HepG2 (cell line): ENCODE measurements around the gene ALG3. TPM values are rescaled to one million over a fixed set of nuclear protein-coding genes. Genes with fewer than 3 reads are reported as not detected.
A peak's percentile ranks its signal among the peaks of the same experiment; 100 is the strongest.

Experiments
- ELF1 ChIP-seq: sonication (generic); formaldehyde crosslinking; IDR thresholded peaks from 2 replicates; pipeline ENCODE4 v1.4.0; 2020; ENCODE audit warnings: missing genetic modification reagents
- ETV5 ChIP-seq: IDR thresholded peaks from 2 replicates; pipeline ENCODE4 v1.6.1; 2018; ENCODE audit warnings: missing biosample characterization, missing genetic modification reagents, inconsistent platforms, borderline replicate concordance
- FOXM1 ChIP-seq: sonication (generic); formaldehyde crosslinking; IDR thresholded peaks from 2 replicates; pipeline ENCODE4 v1.5.0; 2020; ENCODE audit warnings: missing genetic modification reagents
- HNRNPL ChIP-seq: fragments of 200-400 bp; formaldehyde crosslinking; IDR thresholded peaks from 2 replicates; pipeline ENCODE4 v1.6.1; 2017; ENCODE audit warnings: mild to moderate bottlenecking, low read depth, low read length
- KLF6 ChIP-seq: IDR thresholded peaks from 2 replicates; pipeline ENCODE4 v1.8.0; 2016; ENCODE audit warnings: missing biosample characterization, missing genetic modification reagents
- PHF8 ChIP-seq: sonication (generic); formaldehyde crosslinking; IDR thresholded peaks from 2 replicates; pipeline ENCODE4 v1.5.0; 2020; ENCODE audit warnings: missing genetic modification reagents
- SP4 ChIP-seq: sonication (generic); formaldehyde crosslinking; IDR thresholded peaks from 2 replicates; pipeline ENCODE4 v1.8.1; 2023; ENCODE audit warnings: mild to moderate bottlenecking, missing genetic modification reagents
- TAF1 ChIP-seq: sonication (generic); formaldehyde crosslinking; IDR thresholded peaks from 2 replicates; pipeline ENCODE4 v1.4.0; 2020; ENCODE audit warnings: missing genetic modification reagents
- ZFX ChIP-seq: sonication (generic); formaldehyde crosslinking; IDR thresholded peaks from 2 replicates; pipeline ENCODE4 v1.4.0; 2020; ENCODE audit warnings: mild to moderate bottlenecking, low read depth, missing genetic modification reagents, moderate library complexity
- ZMYM2 ChIP-seq: sonication (generic); formaldehyde crosslinking; IDR thresholded peaks from 2 replicates; pipeline ENCODE4 v1.8.0; 2022; ENCODE audit warnings: mild to moderate bottlenecking, missing genetic modification reagents
- ZNF20 ChIP-seq: sonication (generic); formaldehyde crosslinking; IDR thresholded peaks from 2 replicates; pipeline ENCODE4 v1.4.0; 2020; ENCODE audit warnings: mild to moderate bottlenecking, moderate library complexity, missing genetic modification reagents
- ZNF33B ChIP-seq: sonication (generic); formaldehyde crosslinking; IDR thresholded peaks from 2 replicates; pipeline ENCODE4 v1.5.1; 2020; ENCODE audit warnings: mild to moderate bottlenecking, missing genetic modification reagents
- ZNF629 ChIP-seq: sonication (generic); formaldehyde crosslinking; conservative IDR thresholded peaks from 2 replicates; pipeline ENCODE4 v1.5.0; 2020; ENCODE audit warnings: missing genetic modification reagents
- ZNF670 ChIP-seq: sonication (generic); formaldehyde crosslinking; IDR thresholded peaks from 2 replicates; pipeline ENCODE4 v1.8.0; 2022; ENCODE audit warnings: mild to moderate bottlenecking, missing genetic modification reagents, borderline replicate concordance
- polyA plus RNA-seq, 8 experiments: library from polyadenylated mRNA; depleted of rRNA in 3 of 8; stranded (reverse) in 7 of 8; unstranded in 1 of 8; fragments of >200 nt; fragmentation: Illumina TruSeq in 4 of 8; extraction: Trizol in 4 of 8; gene quantifications; 2 replicates each; pipeline versions ENCODE4 v1.2.1 to v1.2.3, GENCODE V29; 2011 to 2016; ENCODE audit warnings: low read depth in 4 of 8, missing spikeins in 1 of 8, mixed read lengths in 1 of 8; ENCODE audit not compliant: insufficient read depth in 1 of 8
- total RNA-seq, 5 experiments: library from RNA; depleted of rRNA; stranded (reverse); fragments of >200 nt; fragmentation: Illumina TruSeq; extraction: Trizol; gene quantifications; 2 replicates each; pipeline ENCODE4 v1.2.3, GENCODE V29; 2016; ENCODE audit warnings: low read depth in 1 of 5
- TF ChIP-seq, protein P1 (sequence below): sonication (generic); formaldehyde crosslinking; IDR thresholded peaks from 2 replicates; pipeline ENCODE4 v1.5.0; 2020; ENCODE audit warnings: missing genetic modification reagents, mild to moderate bottlenecking, borderline replicate concordance
- TF ChIP-seq, protein P2 (sequence below): sonication (generic); formaldehyde crosslinking; IDR thresholded peaks from 2 replicates; pipeline ENCODE4 v1.8.0; 2022; ENCODE audit warnings: mild to moderate bottlenecking, missing genetic modification reagents, moderate library complexity
- TF ChIP-seq, protein P3 (sequence below): sonication (generic); formaldehyde crosslinking; IDR thresholded peaks from 2 replicates; pipeline ENCODE4 v1.5.1; 2020; ENCODE audit warnings: mild to moderate bottlenecking, missing genetic modification reagents, borderline replicate concordance
- TF ChIP-seq, protein P4 (sequence below): sonication (generic); formaldehyde crosslinking; IDR thresholded peaks from 2 replicates; pipeline ENCODE4 v1.4.0; 2020; ENCODE audit warnings: missing genetic modification reagents
- TF ChIP-seq, protein P5 (sequence below): sonication (generic); formaldehyde crosslinking; IDR thresholded peaks from 2 replicates; pipeline ENCODE4 v1.5.1; 2020; ENCODE audit warnings: missing genetic modification reagents, mild to moderate bottlenecking, borderline replicate concordance

ALG3 gene
- total and polyA plus RNA-seq, 2 of the 13 experiments (the other 11 are each of a cell fraction or from before 2014, with no cell fraction given), result 46.6 to 57.1 TPM

DNA sequence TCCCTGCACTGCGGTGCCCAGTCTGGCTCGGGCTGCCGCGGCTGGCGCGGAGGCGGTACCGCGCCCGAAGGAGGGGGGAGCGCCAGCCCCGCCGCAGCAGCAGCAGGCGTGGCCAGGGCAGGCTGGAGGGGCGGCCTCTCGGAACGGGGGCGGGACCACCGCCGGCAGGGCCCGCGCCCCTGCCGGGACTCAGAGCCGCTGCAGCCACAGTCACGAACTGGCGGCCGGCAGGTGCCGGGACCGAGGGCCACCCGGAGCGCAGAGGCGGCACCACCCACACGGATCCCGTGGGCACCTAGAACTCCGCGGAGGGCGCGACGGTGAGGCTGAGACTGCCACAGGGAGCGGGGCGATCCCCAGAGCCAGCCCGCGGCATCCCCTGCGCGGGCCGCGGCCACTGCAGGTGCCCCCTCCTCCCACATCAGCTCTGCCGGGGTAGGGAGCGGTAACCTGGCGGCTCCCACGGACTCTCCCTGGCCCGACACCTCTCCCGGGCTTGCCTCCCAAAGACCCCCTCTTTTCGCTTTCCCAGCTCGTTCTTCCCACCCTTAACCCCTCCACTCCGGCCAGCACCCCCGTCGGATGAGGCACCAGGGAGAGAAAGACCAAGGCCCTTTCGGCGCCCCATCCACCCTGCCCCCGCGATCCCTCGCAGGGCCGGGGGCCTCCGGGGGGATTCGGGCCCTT, 19.2 kb downstream of the ALG3 start, which contains the start of gene VWA5B2 (continued):
- TF ChIP-seq, protein P1, sequence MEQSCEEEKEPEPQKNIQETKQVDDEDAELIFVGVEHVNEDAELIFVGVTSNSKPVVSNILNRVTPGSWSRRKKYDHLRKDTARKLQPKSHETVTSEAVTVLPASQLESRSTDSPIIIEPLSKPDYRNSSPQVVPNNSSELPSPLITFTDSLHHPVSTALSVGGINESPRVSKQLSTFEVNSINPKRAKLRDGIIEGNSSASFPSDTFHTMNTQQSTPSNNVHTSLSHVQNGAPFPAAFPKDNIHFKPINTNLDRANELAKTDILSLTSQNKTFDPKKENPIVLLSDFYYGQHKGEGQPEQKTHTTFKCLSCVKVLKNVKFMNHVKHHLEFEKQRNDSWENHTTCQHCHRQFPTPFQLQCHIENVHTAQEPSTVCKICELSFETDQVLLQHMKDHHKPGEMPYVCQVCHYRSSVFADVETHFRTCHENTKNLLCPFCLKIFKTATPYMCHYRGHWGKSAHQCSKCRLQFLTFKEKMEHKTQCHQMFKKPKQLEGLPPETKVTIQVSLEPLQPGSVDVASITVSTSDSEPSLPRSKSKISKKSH, result no peak
- TF ChIP-seq ZNF670 (no peak), FOXM1 (CRISPR knock-in tag) (no peak), SP4 (CRISPR knock-in tag) (peak; percentile 35; the same call in 1 of the 2 replicates), ETV5 (no peak), ZNF629 (CRISPR knock-in tag) (no peak), KLF6 (CRISPR knock-in tag) (no peak), ZNF33B (CRISPR knock-in tag) (no peak), HNRNPL (no peak), ZNF20 (CRISPR knock-in tag) (no peak), PHF8 (CRISPR knock-in tag) (peak; percentile 24; the same call in 1 of the 2 replicates), ZFX (CRISPR knock-in tag) (0 out of 2 replicates have a peak, but pooled peaks have one; percentile 27), ZMYM2 (CRISPR knock-in tag) (no peak), TAF1 (CRISPR knock-in tag) (peak; percentile 49; the same call in 1 of the 2 replicates), ELF1 (CRISPR knock-in tag) (no peak)
- TF ChIP-seq, protein P2, sequence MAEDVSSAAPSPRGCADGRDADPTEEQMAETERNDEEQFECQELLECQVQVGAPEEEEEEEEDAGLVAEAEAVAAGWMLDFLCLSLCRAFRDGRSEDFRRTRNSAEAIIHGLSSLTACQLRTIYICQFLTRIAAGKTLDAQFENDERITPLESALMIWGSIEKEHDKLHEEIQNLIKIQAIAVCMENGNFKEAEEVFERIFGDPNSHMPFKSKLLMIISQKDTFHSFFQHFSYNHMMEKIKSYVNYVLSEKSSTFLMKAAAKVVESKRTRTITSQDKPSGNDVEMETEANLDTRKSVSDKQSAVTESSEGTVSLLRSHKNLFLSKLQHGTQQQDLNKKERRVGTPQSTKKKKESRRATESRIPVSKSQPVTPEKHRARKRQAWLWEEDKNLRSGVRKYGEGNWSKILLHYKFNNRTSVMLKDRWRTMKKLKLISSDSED (CRISPR knock-in tag), result no peak
- TF ChIP-seq, protein P3, sequence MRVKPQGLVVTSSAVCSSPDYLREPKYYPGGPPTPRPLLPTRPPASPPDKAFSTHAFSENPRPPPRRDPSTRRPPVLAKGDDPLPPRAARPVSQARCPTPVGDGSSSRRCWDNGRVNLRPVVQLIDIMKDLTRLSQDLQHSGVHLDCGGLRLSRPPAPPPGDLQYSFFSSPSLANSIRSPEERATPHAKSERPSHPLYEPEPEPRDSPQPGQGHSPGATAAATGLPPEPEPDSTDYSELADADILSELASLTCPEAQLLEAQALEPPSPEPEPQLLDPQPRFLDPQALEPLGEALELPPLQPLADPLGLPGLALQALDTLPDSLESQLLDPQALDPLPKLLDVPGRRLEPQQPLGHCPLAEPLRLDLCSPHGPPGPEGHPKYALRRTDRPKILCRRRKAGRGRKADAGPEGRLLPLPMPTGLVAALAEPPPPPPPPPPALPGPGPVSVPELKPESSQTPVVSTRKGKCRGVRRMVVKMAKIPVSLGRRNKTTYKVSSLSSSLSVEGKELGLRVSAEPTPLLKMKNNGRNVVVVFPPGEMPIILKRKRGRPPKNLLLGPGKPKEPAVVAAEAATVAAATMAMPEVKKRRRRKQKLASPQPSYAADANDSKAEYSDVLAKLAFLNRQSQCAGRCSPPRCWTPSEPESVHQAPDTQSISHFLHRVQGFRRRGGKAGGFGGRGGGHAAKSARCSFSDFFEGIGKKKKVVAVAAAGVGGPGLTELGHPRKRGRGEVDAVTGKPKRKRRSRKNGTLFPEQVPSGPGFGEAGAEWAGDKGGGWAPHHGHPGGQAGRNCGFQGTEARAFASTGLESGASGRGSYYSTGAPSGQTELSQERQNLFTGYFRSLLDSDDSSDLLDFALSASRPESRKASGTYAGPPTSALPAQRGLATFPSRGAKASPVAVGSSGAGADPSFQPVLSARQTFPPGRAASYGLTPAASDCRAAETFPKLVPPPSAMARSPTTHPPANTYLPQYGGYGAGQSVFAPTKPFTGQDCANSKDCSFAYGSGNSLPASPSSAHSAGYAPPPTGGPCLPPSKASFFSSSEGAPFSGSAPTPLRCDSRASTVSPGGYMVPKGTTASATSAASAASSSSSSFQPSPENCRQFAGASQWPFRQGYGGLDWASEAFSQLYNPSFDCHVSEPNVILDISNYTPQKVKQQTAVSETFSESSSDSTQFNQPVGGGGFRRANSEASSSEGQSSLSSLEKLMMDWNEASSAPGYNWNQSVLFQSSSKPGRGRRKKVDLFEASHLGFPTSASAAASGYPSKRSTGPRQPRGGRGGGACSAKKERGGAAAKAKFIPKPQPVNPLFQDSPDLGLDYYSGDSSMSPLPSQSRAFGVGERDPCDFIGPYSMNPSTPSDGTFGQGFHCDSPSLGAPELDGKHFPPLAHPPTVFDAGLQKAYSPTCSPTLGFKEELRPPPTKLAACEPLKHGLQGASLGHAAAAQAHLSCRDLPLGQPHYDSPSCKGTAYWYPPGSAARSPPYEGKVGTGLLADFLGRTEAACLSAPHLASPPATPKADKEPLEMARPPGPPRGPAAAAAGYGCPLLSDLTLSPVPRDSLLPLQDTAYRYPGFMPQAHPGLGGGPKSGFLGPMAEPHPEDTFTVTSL (CRISPR knock-in tag), result no peak
- TF ChIP-seq, protein P4, sequence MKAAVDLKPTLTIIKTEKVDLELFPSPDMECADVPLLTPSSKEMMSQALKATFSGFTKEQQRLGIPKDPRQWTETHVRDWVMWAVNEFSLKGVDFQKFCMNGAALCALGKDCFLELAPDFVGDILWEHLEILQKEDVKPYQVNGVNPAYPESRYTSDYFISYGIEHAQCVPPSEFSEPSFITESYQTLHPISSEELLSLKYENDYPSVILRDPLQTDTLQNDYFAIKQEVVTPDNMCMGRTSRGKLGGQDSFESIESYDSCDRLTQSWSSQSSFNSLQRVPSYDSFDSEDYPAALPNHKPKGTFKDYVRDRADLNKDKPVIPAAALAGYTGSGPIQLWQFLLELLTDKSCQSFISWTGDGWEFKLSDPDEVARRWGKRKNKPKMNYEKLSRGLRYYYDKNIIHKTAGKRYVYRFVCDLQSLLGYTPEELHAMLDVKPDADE (CRISPR knock-in tag), result no peak
- TF ChIP-seq, protein P5, sequence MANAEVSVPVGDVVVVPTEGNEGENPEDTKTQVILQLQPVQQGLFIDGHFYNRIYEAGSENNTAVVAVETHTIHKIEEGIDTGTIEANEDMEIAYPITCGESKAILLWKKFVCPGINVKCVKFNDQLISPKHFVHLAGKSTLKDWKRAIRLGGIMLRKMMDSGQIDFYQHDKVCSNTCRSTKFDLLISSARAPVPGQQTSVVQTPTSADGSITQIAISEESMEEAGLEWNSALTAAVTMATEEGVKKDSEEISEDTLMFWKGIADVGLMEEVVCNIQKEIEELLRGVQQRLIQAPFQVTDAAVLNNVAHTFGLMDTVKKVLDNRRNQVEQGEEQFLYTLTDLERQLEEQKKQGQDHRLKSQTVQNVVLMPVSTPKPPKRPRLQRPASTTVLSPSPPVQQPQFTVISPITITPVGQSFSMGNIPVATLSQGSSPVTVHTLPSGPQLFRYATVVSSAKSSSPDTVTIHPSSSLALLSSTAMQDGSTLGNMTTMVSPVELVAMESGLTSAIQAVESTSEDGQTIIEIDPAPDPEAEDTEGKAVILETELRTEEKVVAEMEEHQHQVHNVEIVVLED, result no peak
